Activated CD8-positive, alpha-beta memory T cell treated with anti-CD3 and anti-CD28 coated beads, Interleukin-2, amount 10 ng/mL, durations not matched to agents 7 days and 5 days (primary cell): Measurements from ENCODE around the gene PCARE. TPM values are rescaled to one million over a fixed set of nuclear protein-coding genes. Genes with fewer than 3 reads are reported as not detected.
A peak's percentile ranks its signal among the peaks of the same experiment; 100 is the strongest.
"Not testable (repeated sequence)": the region's sequence is repeated elsewhere in the genome, so short reads cannot be mapped to it uniquely, and the experiment has no call there.

Experiments used
- ATAC-seq: fragments of 150-1000 bp; cut with Tn5 transposase; one replicate; pipeline ENCODE4 v1.10.0; 2021; ENCODE audit warnings: moderate library complexity
- CTCF ChIA-PET: fragments of 350-600 bp; sonication (Branson Sonifier 250); formaldehyde crosslinking; loops from one replicate; lab custom pipeline; 2021; ENCODE audit warnings: antibody characterized with exemption; lab: Charles Lee
- DNase-seq: peaks from one replicate; pipeline ENCODE4 v3.0.0-alpha.2; 2020
- H3K27ac Mint-ChIP-seq: one replicate; pipeline ENCODE4 v1.8.0; 2021; ENCODE audit warnings: mild to moderate bottlenecking, mixed read lengths
- H3K27me3 Mint-ChIP-seq: one replicate; pipeline ENCODE4 v1.8.0; 2021; ENCODE audit warnings: mixed read lengths
- H3K36me3 Mint-ChIP-seq: one replicate; pipeline ENCODE4 v1.8.0; 2021; ENCODE audit warnings: mild to moderate bottlenecking, mixed read lengths
- H3K4me1 Mint-ChIP-seq: one replicate; pipeline ENCODE4 v1.8.0; 2021; ENCODE audit warnings: mixed read lengths
- H3K4me3 Mint-ChIP-seq: one replicate; pipeline ENCODE4 v1.8.0; 2021; ENCODE audit warnings: mild to moderate bottlenecking, moderate library complexity, mixed read lengths
- H3K9me3 Mint-ChIP-seq: one replicate; pipeline ENCODE4 v1.8.0; 2022; ENCODE audit warnings: low read depth, mixed read lengths
- total RNA-seq, 2 experiments: library from RNA; stranded (reverse); gene quantifications; one replicate each; pipeline ENCODE4 v1.2.3, GENCODE V29; 2021

Gene PCARE
- total RNA-seq, 2 experiments from 2014 or later: not detected

- DNase-seq (peak; percentile 43), ATAC-seq (peak; percentile 48)
- Mint-ChIP-seq H3K4me1 (peaks cover 27% of the 10 kb centered on the region), H3K27ac (no peak overlapping the region), H3K36me3 (no peaks in the 10 kb centered on the region), H3K9me3 (no peaks in the 10 kb centered on the region), H3K4me3 (no peak overlapping the region), H3K27me3 (peaks cover 4% of the 10 kb centered on the region)
- CTCF ChIA-PET: no interaction called here
These were observed 36.7 kb upstream of the PCARE start for GRCh38 chr2:29110916-29111535.

- H3K27me3 Mint-ChIP-seq: peaks cover 3% of the 10 kb centered on the region
- CTCF ChIA-PET: interaction anchor here (0.6 kb wide), 1 partner anchor 1425 kb away, joined by 3 read pairs; no protein-coding TSS in a partner anchor
- H3K9me3 Mint-ChIP-seq: no peaks in the 10 kb centered on the region
- H3K27ac Mint-ChIP-seq: no peak overlapping the region
- DNase-seq (no peak), ATAC-seq (no peak)
- H3K4me1 Mint-ChIP-seq: peaks cover 20% of the 10 kb centered on the region
- no peaks in the 10 kb centered on the region for H3K36me3 Mint-ChIP-seq
- H3K4me3 Mint-ChIP-seq: no peak overlapping the region
These were observed 34.9 kb upstream of the PCARE start for GRCh38 chr2:29109246-29109645.

DNA sequence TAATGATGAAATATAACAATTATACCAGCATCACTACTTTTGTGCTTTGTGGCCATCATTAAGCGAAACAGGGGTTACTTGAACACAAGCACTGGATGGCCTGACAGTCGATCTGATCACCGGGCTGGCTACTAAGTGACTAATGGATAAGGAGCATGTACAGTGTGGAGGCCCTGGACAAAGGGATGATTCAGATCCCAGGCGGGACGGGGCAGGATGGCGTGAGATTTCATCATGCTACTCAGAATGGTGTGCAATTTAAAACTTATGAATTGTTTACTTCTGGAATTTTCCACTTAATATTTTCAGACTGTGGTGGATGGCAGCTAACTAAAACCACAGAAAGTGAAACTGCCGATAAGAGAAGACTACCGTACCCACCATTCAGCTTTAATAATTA lies 33.9 kb upstream of the PCARE start:
- DNase-seq (no peak), ATAC-seq (no peak)
- CTCF ChIA-PET: no interaction called here
- peaks cover 18% of the 10 kb centered on the region for H3K4me1 Mint-ChIP-seq
- no peaks in the 10 kb centered on the region for H3K27me3 Mint-ChIP-seq
- no peaks in the 10 kb centered on the region for H3K36me3 Mint-ChIP-seq
- no peak overlapping the region for H3K27ac Mint-ChIP-seq
- no peak overlapping the region for H3K4me3 Mint-ChIP-seq
- H3K9me3 Mint-ChIP-seq: no peaks in the 10 kb centered on the region

DNA sequence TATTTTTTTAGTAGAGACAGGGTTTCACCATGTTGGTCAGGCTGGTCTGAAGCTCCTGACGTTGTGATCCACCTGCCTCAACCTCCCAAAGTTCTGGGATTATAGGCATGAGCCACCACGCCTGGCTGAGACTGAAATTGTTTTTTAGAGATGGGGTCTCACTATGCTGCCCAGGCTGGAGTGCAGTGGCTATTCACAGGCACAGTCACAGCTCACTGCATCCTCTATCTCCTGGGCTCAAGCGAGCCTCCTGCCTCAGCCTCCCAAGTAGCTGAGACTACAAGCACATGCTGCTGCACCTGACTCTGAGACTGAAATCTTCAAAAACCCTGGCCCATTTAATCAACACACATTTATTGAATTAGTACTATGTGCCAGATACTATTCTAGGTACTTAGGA lies 33.2 kb upstream of the PCARE start:
- not testable (repeated sequence) for H3K27ac Mint-ChIP-seq, H3K9me3 Mint-ChIP-seq, H3K4me3 Mint-ChIP-seq, H3K36me3 Mint-ChIP-seq, DNase-seq, H3K27me3 Mint-ChIP-seq, ATAC-seq
- H3K4me1 Mint-ChIP-seq: peaks cover 20% of the 10 kb centered on the region
- CTCF ChIA-PET: interaction anchor here (1.8 kb wide), 1 partner anchor 9 kb away, joined by 6 read pairs; no protein-coding TSS in a partner anchor

DNA sequence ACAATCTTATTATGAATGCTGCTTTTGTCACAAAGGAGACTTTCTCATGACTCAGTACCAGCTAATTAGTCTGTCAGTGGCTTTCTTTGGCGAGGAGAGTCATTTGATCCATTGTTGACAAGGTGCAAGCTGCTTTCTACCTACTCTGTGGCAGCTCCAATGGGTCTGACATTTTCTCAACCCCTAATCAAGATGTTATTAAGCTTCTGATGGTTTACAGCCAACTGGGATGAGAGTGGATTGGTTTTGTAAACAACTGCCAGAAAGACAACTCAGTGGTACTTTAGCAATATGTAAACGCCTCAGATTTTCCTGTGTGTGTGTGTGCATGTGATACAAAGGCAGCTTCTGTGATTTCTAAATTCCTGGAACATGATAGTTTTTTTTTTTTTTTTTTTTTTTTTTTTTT lies 32.7 kb upstream of the PCARE start:
- no peak for ATAC-seq
- Mint-ChIP-seq H3K4me3 (no peak overlapping the region), H3K27me3 (no peaks in the 10 kb centered on the region), H3K4me1 (peaks cover 20% of the 10 kb centered on the region), H3K9me3 (no peaks in the 10 kb centered on the region), H3K27ac (no peak overlapping the region), H3K36me3 (no peaks in the 10 kb centered on the region)
- no peak for DNase-seq
- CTCF ChIA-PET: interaction anchor here (1.3 to 2.1 kb wide), 3 partner anchors 9 to 148 kb away, joined by 3 to 6 read pairs (median 5); no protein-coding TSS in a partner anchor

GRCh38 chr2:29106256-29106655 lies 31.9 kb upstream of the PCARE start:
- no peaks in the 10 kb centered on the region for H3K27me3 Mint-ChIP-seq
- no peaks in the 10 kb centered on the region for H3K9me3 Mint-ChIP-seq
- DNase-seq: no peak
- peaks cover 15% of the 10 kb centered on the region for H3K4me1 Mint-ChIP-seq
- no peaks in the 10 kb centered on the region for H3K36me3 Mint-ChIP-seq
- ATAC-seq: no peak
- no peak overlapping the region for H3K4me3 Mint-ChIP-seq
- H3K27ac Mint-ChIP-seq: no peak overlapping the region
- CTCF ChIA-PET: interaction anchor here (1.3 to 2.1 kb wide), 3 partner anchors 10 to 148 kb away, joined by 3 to 6 read pairs (median 5); no protein-coding TSS in a partner anchor

GRCh38 chr2:29105375-29105774 lies 31.1 kb upstream of the PCARE start:
- H3K27me3 Mint-ChIP-seq: no peaks in the 10 kb centered on the region
- CTCF ChIA-PET: interaction anchor here (2.1 kb wide), 1 partner anchor 147 kb away, joined by 5 read pairs; no protein-coding TSS in a partner anchor
- H3K4me1 Mint-ChIP-seq: peaks cover 7% of the 10 kb centered on the region
- H3K36me3 Mint-ChIP-seq: no peaks in the 10 kb centered on the region
- no peaks in the 10 kb centered on the region for H3K9me3 Mint-ChIP-seq
- no peak for ATAC-seq
- H3K27ac Mint-ChIP-seq: no peak overlapping the region
- H3K4me3 Mint-ChIP-seq: no peak overlapping the region
- DNase-seq: no peak

GRCh38 chr2:29104688-29105087 lies 30.4 kb upstream of the PCARE start:
- CTCF ChIA-PET: no interaction called here
- Mint-ChIP-seq H3K36me3 (no peaks in the 10 kb centered on the region), H3K9me3 (no peaks in the 10 kb centered on the region), H3K4me3 (no peak overlapping the region), H3K27ac (no peak overlapping the region), H3K27me3 (no peaks in the 10 kb centered on the region), H3K4me1 (peaks cover 3% of the 10 kb centered on the region)
- no peak for DNase-seq
- no peak for ATAC-seq

DNA sequence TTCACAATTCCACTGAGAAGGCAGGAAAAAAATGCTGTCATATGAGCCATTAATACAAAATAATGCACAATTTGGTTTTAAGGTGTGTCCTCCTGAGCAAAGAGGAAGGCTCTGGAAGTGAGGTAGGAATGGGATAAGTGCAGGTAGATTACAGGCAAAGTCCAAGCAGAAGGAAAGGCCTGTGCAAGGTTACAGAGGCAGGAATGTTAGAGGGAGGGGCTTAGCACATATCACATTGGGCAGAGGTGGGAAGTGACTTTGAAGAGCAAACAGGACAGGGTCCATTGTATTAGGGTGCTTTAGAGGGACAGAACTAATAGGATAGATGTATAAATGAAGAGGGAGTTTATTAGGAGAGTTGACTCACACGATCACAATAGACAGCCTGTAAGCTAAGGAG lies 26.2 kb upstream of the PCARE start:
- no peaks in the 10 kb centered on the region for H3K36me3 Mint-ChIP-seq
- H3K27ac Mint-ChIP-seq: no peak overlapping the region
- no peak overlapping the region for H3K4me3 Mint-ChIP-seq
- peaks cover 2% of the 10 kb centered on the region for H3K4me1 Mint-ChIP-seq
- no peaks in the 10 kb centered on the region for H3K27me3 Mint-ChIP-seq
- ATAC-seq: no peak
- no peaks in the 10 kb centered on the region for H3K9me3 Mint-ChIP-seq
- CTCF ChIA-PET: no interaction called here
- DNase-seq: no peak

- H3K4me3 Mint-ChIP-seq: no peak overlapping the region
- no peaks in the 10 kb centered on the region for H3K4me1 Mint-ChIP-seq
- no peaks in the 10 kb centered on the region for H3K9me3 Mint-ChIP-seq
- no peaks in the 10 kb centered on the region for H3K27me3 Mint-ChIP-seq
- CTCF ChIA-PET: no interaction called here
- H3K27ac Mint-ChIP-seq: no peak overlapping the region
- H3K36me3 Mint-ChIP-seq: no peaks in the 10 kb centered on the region
- DNase-seq: no peak
- no peak for ATAC-seq
These were observed 23.2 kb upstream of the PCARE start for GRCh38 chr2:29097569-29097968.

DNA sequence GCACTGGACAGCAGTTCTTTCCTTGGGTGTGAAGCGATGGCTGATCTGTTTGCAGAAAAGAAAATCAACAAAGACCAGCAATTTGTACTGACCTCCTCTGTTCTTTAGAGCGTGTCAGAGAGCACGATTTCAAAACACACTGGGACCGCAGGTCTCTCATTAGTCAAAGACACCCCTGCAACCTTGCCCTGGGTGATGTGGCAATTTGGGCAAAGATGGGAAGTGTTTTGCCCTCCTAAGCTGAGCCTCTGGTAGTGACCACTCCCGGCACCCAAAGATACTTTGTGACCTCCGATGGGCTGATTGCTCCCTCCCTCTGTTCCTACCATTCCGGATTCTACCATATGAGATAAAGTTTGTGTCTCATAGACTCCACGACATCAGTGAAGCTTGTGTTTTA lies 22.6 kb upstream of the PCARE start:
- no peaks in the 10 kb centered on the region for H3K9me3 Mint-ChIP-seq
- H3K36me3 Mint-ChIP-seq: no peaks in the 10 kb centered on the region

GRCh38 chr2:29090311-29090710 lies 16.0 kb upstream of the PCARE start:
- H3K9me3 Mint-ChIP-seq, H3K27ac Mint-ChIP-seq, DNase-seq, H3K36me3 Mint-ChIP-seq, H3K4me3 Mint-ChIP-seq, ATAC-seq, H3K4me1 Mint-ChIP-seq, CTCF ChIA-PET: not testable (repeated sequence)
- peaks cover 27% of the 10 kb centered on the region for H3K27me3 Mint-ChIP-seq

More for the DNA sequence above, 22.6 kb upstream of the PCARE start:
- no peaks in the 10 kb centered on the region for H3K4me1 Mint-ChIP-seq
- no peak overlapping the region for H3K27ac Mint-ChIP-seq
- CTCF ChIA-PET: interaction anchor here (0.7 kb wide), 1 partner anchor 63 kb away, joined by 3 read pairs; no protein-coding TSS in a partner anchor
- no peaks in the 10 kb centered on the region for H3K27me3 Mint-ChIP-seq
- no peak for DNase-seq
- no peak overlapping the region for H3K4me3 Mint-ChIP-seq
- no peak for ATAC-seq

- Mint-ChIP-seq H3K27me3 (peaks cover 17% of the 10 kb centered on the region), H3K4me1 (peaks cover 3% of the 10 kb centered on the region), H3K27ac (no peak overlapping the region), H3K36me3 (peaks cover 4% of the 10 kb centered on the region), H3K4me3 (no peak overlapping the region), H3K9me3 (peaks cover 3% of the 10 kb centered on the region)
- no peak for ATAC-seq
- CTCF ChIA-PET: no interaction called here
- DNase-seq: no peak
These were observed 10.2 kb upstream of the PCARE start for GRCh38 chr2:29084554-29084953.

- ATAC-seq (no peak), DNase-seq (no peak)
- CTCF ChIA-PET: interaction anchor here (1.4 kb wide), 1 partner anchor 49 kb away, joined by 3 read pairs; no protein-coding TSS in a partner anchor
- no peak overlapping the region for H3K27ac Mint-ChIP-seq
- H3K4me1 Mint-ChIP-seq: peaks cover 3% of the 10 kb centered on the region
- peaks cover 8% of the 10 kb centered on the region for H3K27me3 Mint-ChIP-seq
- H3K4me3 Mint-ChIP-seq: no peak overlapping the region
- H3K36me3 Mint-ChIP-seq: peaks cover 4% of the 10 kb centered on the region
- H3K9me3 Mint-ChIP-seq: peaks cover 3% of the 10 kb centered on the region
These were observed 8.6 kb upstream of the PCARE start for GRCh38 chr2:29082804-29083495.
